Umbilical cord (tissue), 2 donors: ENCODE data around the gene KIAA0040. TPM values are rescaled to one million over a fixed set of nuclear protein-coding genes. Genes with fewer than 3 reads are reported as not detected.

Source experiments
- DNase-seq: peaks from one replicate; pipeline ENCODE4 v3.0.0-alpha.2; 2015; ENCODE audit warnings: low spot score
- total RNA-seq: library from RNA; depleted of rRNA; stranded (reverse); fragments of >200 nt; gene quantifications from one replicate; pipeline ENCODE4 v1.2.3, GENCODE V29; 2014; ENCODE audit warnings: low replicate concordance; ENCODE audit not compliant: insufficient read depth

Gene KIAA0040
- 6.3 TPM for total RNA-seq

- DNase-seq, result peak; percentile 64
These were observed at the start of gene KIAA0040 for GRCh38 chr1:175192630-175193526. Gene KIAA0040 (minus strand): TSS chr1:175192776. CDS start chr1:175161013, 31,763 bp downstream.

DNA sequence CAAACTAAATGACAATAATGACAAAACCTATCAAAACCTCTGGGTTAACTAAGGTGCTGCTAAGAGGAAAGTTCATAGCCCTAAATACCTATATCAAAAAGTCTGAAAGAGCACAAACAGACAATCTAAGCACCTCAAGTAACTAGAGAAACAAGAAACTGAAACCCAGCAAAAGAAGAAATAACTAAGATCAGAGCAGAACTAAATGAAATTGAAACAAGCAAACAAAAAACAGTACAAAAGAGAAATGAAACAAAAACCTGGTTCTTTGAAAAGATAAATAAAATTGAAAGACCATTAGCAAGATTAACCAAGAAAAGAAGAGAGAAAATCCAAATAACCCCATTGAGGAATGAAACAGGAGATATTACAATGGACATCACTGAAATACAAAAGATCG is 44.8 kb upstream of the KIAA0040 start:
- DNase-seq, result no peak

DNA sequence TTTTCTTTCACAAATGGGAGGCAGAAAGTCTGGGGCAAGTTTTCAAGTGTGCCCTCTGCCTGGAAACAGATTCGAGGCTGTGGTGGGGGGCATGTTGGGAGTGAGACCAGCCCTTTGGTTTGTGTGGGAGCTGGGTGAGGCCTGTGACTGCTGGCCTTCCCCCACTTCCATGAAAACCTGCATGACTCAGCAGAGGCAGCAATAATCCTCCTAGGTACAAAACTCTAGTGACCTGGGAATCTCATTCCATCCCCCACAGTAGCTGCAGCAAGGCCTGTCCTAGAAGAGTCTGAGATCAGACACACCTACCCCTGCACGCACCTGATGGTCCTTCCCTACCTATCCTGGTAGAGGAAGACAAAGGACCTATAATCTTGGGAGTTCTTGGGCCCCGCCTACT is 42.1 kb upstream of the KIAA0040 start:
- no peak for DNase-seq

- no peak for DNase-seq
These were observed 39.8 kb upstream of the KIAA0040 start for GRCh38 chr1:175232335-175232734.

GRCh38 chr1:175225805-175226129 is 33.2 kb upstream of the KIAA0040 start:
- no peak for DNase-seq

DNA sequence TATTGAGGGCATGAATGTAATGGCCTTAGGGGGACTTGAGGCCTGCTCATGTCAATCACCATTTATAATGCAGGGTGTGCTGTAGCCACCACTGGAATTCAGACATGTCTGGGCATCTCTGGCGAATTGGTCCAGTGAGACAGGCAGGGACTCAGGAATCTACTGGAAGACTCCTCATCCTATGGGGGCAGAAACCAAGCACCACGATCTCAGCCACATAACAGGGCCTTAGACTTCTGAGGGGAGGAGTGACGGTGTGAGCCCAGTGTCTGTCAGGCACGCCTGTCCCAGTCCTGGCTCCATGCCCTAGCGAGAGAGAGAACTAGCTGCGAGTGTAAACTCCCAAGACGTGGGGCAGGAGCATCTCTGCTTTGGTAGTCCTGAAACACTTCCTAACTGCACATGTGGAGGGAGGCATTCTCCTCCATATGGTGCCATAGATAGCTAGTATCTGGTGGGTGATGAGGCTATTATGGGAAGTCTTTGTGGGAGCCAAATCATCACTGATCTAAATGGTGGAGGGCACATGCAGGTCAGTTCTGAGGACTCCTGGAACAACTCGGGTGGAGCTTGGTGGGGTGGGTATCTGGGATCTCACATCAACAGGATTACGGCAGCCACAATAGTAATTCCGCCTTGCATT is 29.8 kb upstream of the KIAA0040 start:
- no peak for DNase-seq

DNA sequence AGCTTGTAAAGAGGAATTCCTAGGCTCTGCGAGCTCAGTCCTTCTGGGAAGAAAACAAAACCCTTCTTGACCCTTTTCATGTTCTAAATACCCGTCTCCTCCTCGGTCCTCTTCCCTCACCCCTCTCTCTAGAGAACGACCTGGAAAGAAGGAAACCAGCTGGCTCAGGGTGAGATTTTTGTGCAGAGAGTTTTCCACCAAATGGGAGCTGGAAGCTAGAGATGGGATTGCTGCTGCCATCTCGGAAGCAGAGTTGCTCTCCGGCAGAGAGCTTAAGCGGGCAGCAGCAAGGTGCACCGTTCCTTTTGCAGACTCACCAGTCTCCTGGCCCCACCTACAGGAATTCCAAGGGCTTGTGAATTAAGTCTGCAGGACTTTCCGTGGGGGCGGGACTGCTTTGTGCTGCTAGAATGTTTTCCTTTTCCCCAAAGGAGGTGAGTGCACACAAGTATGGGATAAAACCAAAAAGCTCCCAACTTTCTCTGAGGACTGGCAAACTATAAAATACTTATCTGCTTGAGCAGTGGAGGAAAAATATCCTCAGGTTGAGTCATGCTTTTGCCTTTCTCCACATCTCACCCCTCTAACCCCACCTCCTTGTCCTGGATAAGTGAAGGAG is 29.1 kb upstream of the KIAA0040 start:
- peak; percentile 49 for DNase-seq

- DNase-seq, result peak; percentile 77
These were observed 28.4 kb upstream of the KIAA0040 start for GRCh38 chr1:175220853-175221556.

- no peak for DNase-seq
These were observed 27.2 kb upstream of the KIAA0040 start for GRCh38 chr1:175219774-175220173.

DNA sequence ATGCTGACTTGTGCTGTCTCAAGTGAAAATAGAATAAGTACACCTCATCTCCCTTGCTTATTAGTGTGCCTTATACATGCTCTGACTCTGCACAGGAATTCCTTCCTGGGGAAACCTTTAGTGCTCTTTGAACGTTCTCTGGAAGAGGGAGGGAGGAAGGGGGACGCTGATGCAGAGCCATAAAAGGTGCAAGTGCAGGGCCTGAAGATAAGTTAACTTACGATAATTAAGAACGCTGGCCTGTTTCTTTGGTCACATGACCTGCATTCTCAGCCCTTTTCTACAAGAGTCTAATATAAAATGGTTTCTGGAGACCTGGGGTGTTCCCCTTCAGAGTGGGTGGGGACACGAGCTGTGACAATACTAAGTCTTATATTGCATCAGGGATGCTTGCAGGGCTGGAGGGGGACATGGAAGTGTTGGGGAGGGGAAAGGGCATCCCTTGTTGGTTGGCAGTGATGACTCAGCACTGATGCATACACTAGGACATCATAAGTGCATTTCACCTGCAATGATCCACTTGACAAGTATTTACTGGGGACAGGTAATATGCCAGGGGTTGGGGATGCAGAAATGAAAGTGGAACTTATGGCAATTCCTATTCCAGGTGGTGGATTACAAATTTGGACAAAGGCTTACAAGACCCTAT is 26.3 kb upstream of the KIAA0040 start:
- DNase-seq, result no peak

- no peak for DNase-seq
These were observed 25.4 kb upstream of the KIAA0040 start for GRCh38 chr1:175217721-175218531.

- no peak for DNase-seq
These were observed 23.9 kb upstream of the KIAA0040 start for GRCh38 chr1:175216444-175216843.

DNA sequence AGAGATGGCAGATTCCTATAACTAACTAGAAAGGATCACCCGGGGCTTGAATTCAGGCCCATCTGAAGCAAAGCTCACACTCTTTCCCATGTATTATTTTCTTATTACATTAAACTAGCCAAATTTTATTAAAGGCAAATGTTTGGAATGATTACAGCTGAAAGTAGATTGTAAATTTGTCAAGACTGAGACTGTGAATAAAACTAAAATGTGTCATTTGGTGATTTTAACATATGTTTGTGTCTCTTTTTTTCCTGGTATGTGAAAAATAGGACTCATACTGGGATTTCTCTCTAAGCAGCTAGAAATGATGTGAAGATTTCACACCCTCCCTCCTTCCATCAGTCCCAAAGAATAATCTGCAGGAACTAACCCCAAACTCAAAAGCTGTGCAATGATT is 19.1 kb upstream of the KIAA0040 start:
- no peak for DNase-seq

GRCh38 chr1:175210744-175211143 is 18.2 kb upstream of the KIAA0040 start:
- no peak for DNase-seq

- DNase-seq, result no peak
These were observed 16.9 kb upstream of the KIAA0040 start for GRCh38 chr1:175209493-175209921.

DNA sequence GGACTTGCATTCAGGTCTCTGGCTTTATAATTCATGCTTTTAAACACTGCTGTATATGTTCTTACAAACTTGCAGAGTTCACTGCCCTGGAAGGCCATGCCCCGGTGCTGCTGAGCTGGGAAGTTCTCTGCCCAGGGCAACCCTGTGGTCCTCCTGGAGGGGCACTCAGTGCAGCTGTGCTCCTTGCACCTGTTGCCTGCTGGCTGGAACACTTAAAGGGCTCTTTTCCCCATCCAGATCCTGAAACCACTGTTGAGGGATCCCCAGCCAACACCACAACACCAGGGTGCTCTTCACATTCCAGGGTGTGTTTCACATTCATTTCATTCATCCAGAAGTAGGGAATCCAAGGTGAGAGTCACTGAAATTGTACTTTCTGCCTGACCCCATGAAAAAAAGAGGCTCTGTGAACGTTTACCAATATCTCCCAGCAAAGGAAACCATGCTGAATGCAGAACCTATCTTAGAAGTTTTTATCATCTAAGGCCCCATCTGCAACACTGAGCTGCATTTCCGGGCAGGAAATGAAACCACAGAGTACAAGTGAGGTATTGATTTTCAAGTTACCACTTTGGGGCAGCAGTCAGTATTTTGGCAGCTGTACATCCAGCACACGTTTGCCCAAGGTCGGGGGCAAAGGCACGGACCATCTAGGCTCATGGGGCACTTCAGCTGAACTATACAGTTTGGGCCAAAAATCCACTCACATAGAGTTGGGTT is 16.4 kb upstream of the KIAA0040 start:
- DNase-seq, result no peak

DNA sequence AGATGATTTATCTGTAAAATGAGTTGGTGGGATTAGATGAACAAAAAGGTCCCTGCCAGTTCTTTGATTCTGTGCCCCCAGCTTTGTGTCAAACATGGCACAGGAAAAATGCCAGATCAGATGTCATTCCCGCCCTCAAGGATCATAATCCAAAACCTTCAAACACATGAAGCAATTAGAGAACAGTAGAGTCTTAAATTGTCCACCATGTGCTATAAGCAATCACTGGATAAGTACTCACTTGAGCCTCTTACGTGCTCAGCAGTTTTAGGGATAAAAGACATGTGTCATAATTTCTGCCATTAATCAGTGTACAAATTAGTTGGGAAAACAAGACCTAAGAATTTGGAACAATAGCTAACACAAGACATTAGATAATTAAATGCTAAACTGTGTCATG is 15.4 kb upstream of the KIAA0040 start:
- DNase-seq, result no peak

- no peak for DNase-seq
These were observed 14.1 kb upstream of the KIAA0040 start for GRCh38 chr1:175206687-175207086.

GRCh38 chr1:175204330-175204729 is 11.8 kb upstream of the KIAA0040 start:
- DNase-seq, result no peak

DNA sequence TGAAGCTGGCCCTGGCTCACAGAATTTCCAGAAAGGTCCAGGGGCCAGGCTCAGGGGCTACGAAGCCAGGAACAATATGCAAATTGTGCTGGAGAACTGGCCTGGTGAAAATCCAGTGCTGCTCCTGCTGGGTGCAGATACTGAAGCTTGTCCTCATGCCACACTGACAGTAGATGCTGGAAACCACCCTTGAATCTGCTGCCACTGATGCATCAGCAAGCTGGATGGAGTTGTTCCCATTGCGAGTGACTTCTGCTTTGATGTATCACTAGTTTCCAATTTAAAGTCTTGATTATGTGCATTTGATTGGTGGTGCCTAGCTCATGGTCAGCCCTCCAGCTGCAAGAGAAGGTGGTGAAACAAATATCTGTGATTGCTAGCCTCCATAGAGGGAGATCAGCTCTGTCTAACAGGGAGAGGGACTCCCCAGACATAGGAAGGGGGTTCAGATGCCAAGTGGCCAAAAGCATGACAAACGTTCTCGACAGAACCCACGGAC is 11.0 kb upstream of the KIAA0040 start:
- no peak for DNase-seq
